Stomach (tissue), 9 donors: ENCODE data around the gene DOCK1. TPM values are rescaled to one million over a fixed set of nuclear protein-coding genes. Genes with fewer than 3 reads are reported as not detected.

Experiments
- DNase-seq, 2 donors: peaks; one replicate each; pipeline versions ENCODE4 v3.0.0 to v3.0.0-alpha.2; 2013 to 2019
- H3K27ac ChIP-seq, 5 donors: fragments of 200-600 bp in 4 of 5; sonication (generic) in 4 of 5; one replicate each; pipeline ENCODE4 v1.5.1; 2013 to 2019; ENCODE audit warnings: mild to moderate bottlenecking in 1 of 5, moderate library complexity in 1 of 5
- H3K27me3 ChIP-seq, 3 donors: fragments of 200-600 bp; sonication (generic); one replicate each; pipeline ENCODE4 v1.5.1; 2017 to 2019; ENCODE audit warnings: mixed run types in 1 of 3
- H3K36me3 ChIP-seq, 4 donors: fragments of 200-600 bp; sonication (generic); 1 replicate in 3 of 4; 2 replicates in 1 of 4; pipeline ENCODE4 v1.5.1; 2016 to 2019
- H3K4me1 ChIP-seq, 4 donors: fragments of 200-600 bp; sonication (generic); one replicate each; pipeline ENCODE4 v1.5.1; 2016 to 2019
- H3K4me3 ChIP-seq, 4 donors: fragments of 200-600 bp; sonication (generic) in 3 of 4; one replicate each; pipeline ENCODE4 v1.5.1; 2016 to 2019; ENCODE audit warnings: mild to moderate bottlenecking in 1 of 4
- H3K9me3 ChIP-seq, 4 donors: fragments of 200-600 bp; sonication (generic); one replicate each; pipeline ENCODE4 v1.5.1; 2016 to 2019
- EP300 ChIP-seq: sonication (generic); formaldehyde crosslinking; IDR thresholded peaks from one replicate; pipeline ENCODE4 v1.6.1; 2017; ENCODE audit warnings: antibody characterized with exemption
- POLR2A ChIP-seq, 4 donors: fragments of 450-650 bp; IDR thresholded peaks; one replicate each; pipeline ENCODE4 v1.6.1; 2016; ENCODE audit warnings: antibody characterized with exemption in 4 of 4, control low read depth in 2 of 4, mild to moderate bottlenecking in 1 of 4, moderate library complexity in 1 of 4
- POLR2AphosphoS5 ChIP-seq, 3 donors: sonication (generic); formaldehyde crosslinking; IDR thresholded peaks; one replicate each; pipeline ENCODE4 v1.6.1; 2016; ENCODE audit warnings: antibody characterized with exemption in 3 of 3
- WGBS, 5 donors: extraction: QIAGEN DNeasy Blood & Tissue Kit in 3 of 5; methylation state at CpG; one replicate each; pipeline versions ENCODE4 v1.1.5 to v1.1.7; 2013 to 2018; 5-methylcytosine and 5-hydroxymethylcytosine counted together
- intact Hi-C: fragments of 100-400 bp; cut with DNase I; formaldehyde crosslinking; loops from one replicate; pipeline ENCODE4 v1.15.1; 2023; ENCODE audit warnings: low total_unique reads
- polyA plus RNA-seq, 3 donors: library from polyadenylated mRNA; stranded (reverse); fragments of 200-250 nt; gene quantifications; one replicate each; pipeline ENCODE4 v1.2.3, GENCODE V29; 2013
- total RNA-seq, 5 donors: library from RNA; depleted of rRNA; stranded (reverse); fragments of >200 nt; gene quantifications; one replicate each; pipeline versions ENCODE4 v1.1.0 to v1.2.3, GENCODE V29; 2014 to 2016
- TF ChIP-seq, protein P1 (sequence below), 7 experiments: fragments of 450-650 bp in 4 of 7; fragments of 200-600 bp in 3 of 7; sonication (generic) in 3 of 7; IDR thresholded peaks; one replicate each; pipeline ENCODE4 v1.5.1; 2016 to 2019; ENCODE audit warnings: antibody characterized with exemption in 7 of 7, control low read depth in 2 of 7, mild to moderate bottlenecking in 1 of 7
- donor health status: healthy with polysubstance abuse.
- donor health status: Bipolar disorder and iron deficiency.
- donor health status: healthy.

Gene DOCK1
- total and polyA plus RNA-seq, 8 donors = 8.4 to 114 (median 35.0) TPM

DNA sequence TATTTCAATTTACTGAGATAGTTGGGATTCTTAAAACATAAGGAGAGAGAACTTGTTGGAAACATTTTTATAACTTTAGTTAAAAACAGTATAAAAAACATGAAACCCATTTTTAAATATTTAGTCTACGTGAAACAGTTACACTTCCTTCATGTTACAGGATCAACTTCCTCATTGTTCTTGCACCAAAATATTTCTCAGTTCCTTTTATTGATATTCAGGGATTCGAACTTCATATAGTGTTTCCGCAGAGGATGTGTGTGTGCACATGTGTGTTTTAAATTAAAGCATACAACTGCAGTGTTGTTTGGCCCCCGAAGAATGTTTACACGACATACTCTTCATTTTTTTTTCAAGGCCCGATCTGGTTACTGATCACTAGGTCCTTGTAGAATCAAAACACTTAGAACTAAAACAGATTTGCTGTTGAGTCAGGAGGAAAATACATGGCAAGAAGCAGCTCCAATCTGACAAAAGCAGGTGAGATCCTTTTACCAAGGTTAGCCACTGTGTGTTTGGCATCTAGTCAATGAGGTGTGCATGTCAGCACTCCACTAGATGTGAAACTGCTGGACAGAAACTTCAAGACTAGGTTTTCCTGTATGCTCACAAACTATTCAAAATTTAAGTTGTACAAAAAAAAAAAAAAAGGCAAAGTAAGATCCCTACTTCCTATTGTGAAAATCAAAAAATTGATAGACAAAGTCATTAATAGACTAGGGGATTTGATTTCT, 230.8 kb downstream of the DOCK1 start:
- no peaks in the 10 kb centered on the region for H3K27me3 ChIP-seq
- H3K27ac ChIP-seq = no peak overlapping the region
- H3K4me1 ChIP-seq = no peaks in the 10 kb centered on the region
- TF ChIP-seq, protein P1, sequence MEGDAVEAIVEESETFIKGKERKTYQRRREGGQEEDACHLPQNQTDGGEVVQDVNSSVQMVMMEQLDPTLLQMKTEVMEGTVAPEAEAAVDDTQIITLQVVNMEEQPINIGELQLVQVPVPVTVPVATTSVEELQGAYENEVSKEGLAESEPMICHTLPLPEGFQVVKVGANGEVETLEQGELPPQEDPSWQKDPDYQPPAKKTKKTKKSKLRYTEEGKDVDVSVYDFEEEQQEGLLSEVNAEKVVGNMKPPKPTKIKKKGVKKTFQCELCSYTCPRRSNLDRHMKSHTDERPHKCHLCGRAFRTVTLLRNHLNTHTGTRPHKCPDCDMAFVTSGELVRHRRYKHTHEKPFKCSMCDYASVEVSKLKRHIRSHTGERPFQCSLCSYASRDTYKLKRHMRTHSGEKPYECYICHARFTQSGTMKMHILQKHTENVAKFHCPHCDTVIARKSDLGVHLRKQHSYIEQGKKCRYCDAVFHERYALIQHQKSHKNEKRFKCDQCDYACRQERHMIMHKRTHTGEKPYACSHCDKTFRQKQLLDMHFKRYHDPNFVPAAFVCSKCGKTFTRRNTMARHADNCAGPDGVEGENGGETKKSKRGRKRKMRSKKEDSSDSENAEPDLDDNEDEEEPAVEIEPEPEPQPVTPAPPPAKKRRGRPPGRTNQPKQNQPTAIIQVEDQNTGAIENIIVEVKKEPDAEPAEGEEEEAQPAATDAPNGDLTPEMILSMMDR (IDR thresholded peaks at IDR 0.05) = no peak
- TF ChIP-seq POLR2AphosphoS5 (IDR thresholded peaks at IDR 0.05) (no peak), POLR2A (IDR thresholded peaks at IDR 0.05) (no peak), EP300 (no peak)
- intact Hi-C loops = no loop called here
- H3K9me3 ChIP-seq = no peaks in the 10 kb centered on the region
- WGBS, 5 donors = 58 to 74% (median 71%) methylated on average over 6 of the region's 6 CpGs
- H3K36me3 ChIP-seq = peaks cover 5 to 53% (median 28%) of the 10 kb centered on the region in 4 donors
- no peak for DNase-seq
- no peak overlapping the region for H3K4me3 ChIP-seq

DNA sequence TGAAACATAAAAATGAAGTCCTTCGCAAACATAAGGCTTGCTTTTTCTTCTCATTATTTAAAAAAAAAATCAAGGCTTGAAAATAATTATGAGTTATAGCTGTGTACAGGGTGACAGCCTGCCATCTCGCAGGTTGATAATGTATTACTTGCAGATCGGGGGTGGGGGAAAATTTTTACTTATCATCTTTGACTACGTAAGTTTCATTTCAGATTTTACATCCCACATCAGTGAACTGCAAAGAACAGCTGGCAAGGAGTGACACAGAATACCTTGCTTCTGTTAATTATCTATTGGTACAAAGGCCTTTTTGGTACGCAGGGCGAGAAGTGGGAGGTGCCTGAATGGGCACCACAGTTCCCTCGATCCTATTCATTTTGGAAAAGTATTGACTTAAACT, 232.2 kb downstream of the DOCK1 start:
- DNase-seq = no peak
- no peak overlapping the region for H3K27ac ChIP-seq
- H3K4me3 ChIP-seq = no peak overlapping the region
- H3K4me1 ChIP-seq = no peaks in the 10 kb centered on the region
- intact Hi-C loops = no loop called here
- WGBS, 5 donors = 90 to 96% (median 94%) methylated on average over 7 of the region's 7 CpGs
- no peaks in the 10 kb centered on the region for H3K9me3 ChIP-seq
- no peaks in the 10 kb centered on the region for H3K27me3 ChIP-seq
- H3K36me3 ChIP-seq = peaks cover 5 to 56% (median 25%) of the 10 kb centered on the region in 4 donors
- TF ChIP-seq EP300 = no peak
- no peak for TF ChIP-seq POLR2AphosphoS5 (IDR thresholded peaks at IDR 0.05)
- TF ChIP-seq, protein P1 (IDR thresholded peaks at IDR 0.05) = no peak
- no peak for TF ChIP-seq POLR2A (IDR thresholded peaks at IDR 0.05)

DNA sequence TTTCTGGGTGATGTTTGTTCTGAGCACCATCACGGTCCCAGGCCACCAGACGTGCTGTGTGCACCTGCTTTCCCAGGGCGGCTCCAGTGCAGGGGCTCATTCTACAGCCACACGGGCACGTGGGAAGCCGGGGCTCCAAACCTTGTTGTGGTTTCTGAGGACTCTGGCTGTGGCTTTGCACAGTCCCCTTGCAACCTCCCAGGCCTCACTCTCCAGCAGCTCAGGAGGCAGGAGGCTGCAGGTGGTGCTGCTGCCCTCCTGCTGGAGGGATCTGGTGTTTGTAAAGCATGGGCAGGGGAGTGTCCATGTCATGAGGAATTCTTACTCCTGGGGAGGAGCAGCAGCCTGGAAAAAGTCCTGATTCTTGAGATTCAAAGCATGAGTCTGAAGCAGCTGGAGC, 236.9 kb downstream of the DOCK1 start:
- Histone ChIP-seq H3K9me3 (no peaks in the 10 kb centered on the region), H3K4me1 (no peaks in the 10 kb centered on the region), H3K36me3 (peaks cover 5 to 39% (median 19%) of the 10 kb centered on the region in 4 donors), H3K4me3 (no peak overlapping the region), H3K27ac (no peak overlapping the region), H3K27me3 (no peaks in the 10 kb centered on the region)
- intact Hi-C loops = no loop called here
- WGBS, 5 donors = 60 to 76% (median 74%) methylated on average over 4 to 6 of the region's 6 CpGs
- no peak for TF ChIP-seq EP300
- TF ChIP-seq, protein P1 (IDR thresholded peaks at IDR 0.05) = no peak
- no peak for TF ChIP-seq POLR2A (IDR thresholded peaks at IDR 0.05)
- TF ChIP-seq POLR2AphosphoS5 (IDR thresholded peaks at IDR 0.05) = no peak
- no peak for DNase-seq

DNA sequence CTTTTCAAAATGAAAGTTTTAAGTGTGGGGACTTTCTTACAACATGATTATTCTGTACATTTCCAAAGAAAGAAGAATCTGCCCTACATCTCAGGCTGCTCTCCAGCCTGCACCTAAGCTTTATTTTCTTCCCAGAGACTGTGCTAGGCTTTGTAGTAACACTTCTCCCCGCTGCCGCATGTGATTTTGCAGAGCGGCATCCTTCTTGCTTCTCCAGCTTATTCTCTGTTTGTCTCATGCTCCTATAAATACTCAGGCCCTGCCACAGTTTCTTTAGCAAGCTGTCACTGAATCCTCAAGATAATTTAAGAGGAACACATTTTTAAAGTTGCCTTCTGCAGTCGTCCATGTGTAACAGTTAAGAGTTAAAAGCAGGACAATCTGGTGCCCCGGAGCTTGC, 237.6 kb downstream of the DOCK1 start:
- 85 to 92% (median 90%) methylated on average over 5 of the region's 5 CpGs for WGBS, 5 donors

DNA sequence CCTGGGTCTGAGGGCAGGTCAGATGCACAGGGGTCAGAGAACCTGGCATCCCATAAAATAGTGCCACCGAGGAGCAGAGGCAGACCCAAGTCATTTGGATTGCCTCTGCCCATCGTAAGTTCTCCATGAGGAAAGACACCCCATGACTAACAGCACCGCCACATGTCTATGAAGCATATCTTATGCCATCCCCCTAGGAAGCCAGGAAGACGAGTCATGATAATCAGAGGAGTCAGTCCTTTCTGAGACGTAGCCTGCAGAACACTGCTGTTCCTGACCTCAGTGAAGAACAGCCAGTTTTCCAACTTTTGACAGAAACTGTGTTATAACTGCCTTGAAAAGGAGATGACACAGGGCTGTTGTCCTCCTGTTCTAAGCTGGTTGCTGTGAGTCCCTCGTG, 239.9 kb downstream of the DOCK1 start:
- no peak for DNase-seq
- intact Hi-C loops = no loop called here
- Histone ChIP-seq H3K36me3 (peaks cover 0 to 17% (median 3%) of the 10 kb centered on the region in 4 donors), H3K4me3 (no peak overlapping the region), H3K9me3 (no peaks in the 10 kb centered on the region), H3K4me1 (no peaks in the 10 kb centered on the region), H3K27me3 (no peaks in the 10 kb centered on the region), H3K27ac (no peak overlapping the region)
- TF ChIP-seq, protein P1 (IDR thresholded peaks at IDR 0.05) = no peak
- TF ChIP-seq EP300 = no peak
- no peak for TF ChIP-seq POLR2AphosphoS5 (IDR thresholded peaks at IDR 0.05)
- WGBS, 5 donors = 77 to 92% (median 92%) methylated on average over 5 to 6 of the region's 6 CpGs

More for the DNA sequence above, 237.6 kb downstream of the DOCK1 start:
- no peak for TF ChIP-seq POLR2AphosphoS5 (IDR thresholded peaks at IDR 0.05)
- TF ChIP-seq POLR2A (IDR thresholded peaks at IDR 0.05) = no peak
- no peaks in the 10 kb centered on the region for H3K4me1 ChIP-seq
- H3K27ac ChIP-seq = no peak overlapping the region
- intact Hi-C loops = no loop called here
- H3K36me3 ChIP-seq = peaks cover 5 to 32% (median 15%) of the 10 kb centered on the region in 4 donors
- H3K9me3 ChIP-seq = no peaks in the 10 kb centered on the region
- H3K27me3 ChIP-seq = no peaks in the 10 kb centered on the region
- H3K4me3 ChIP-seq = no peak overlapping the region
- no peak for DNase-seq
